ENCODE data around the gene BAG2.

The BAG2 gene

GRCh38 chr6:57221936-57222742 is 50.0 kb downstream of the BAG2 start, which contains the start of gene RAB23:
Gene RAB23, minus strand, starts transcription at chr6:57222307. Its CDS starts 11,927 bp downstream, at chr6:57210380.
- peak; percentile 70 to 74 for DNase-seq (ENCODE audit: low read depth in 2 of 2)

GRCh38 chr6:57222743-57223077 is 50.6 kb downstream of the BAG2 start:
- DNase-seq (ENCODE audit: low read depth in 2 of 2), result no peak

GRCh38 chr6:57224769-57225515 is 52.8 kb downstream of the BAG2 start:
- peak; percentile 36 to 38 for DNase-seq (ENCODE audit: low read depth in 2 of 2)

DNA sequence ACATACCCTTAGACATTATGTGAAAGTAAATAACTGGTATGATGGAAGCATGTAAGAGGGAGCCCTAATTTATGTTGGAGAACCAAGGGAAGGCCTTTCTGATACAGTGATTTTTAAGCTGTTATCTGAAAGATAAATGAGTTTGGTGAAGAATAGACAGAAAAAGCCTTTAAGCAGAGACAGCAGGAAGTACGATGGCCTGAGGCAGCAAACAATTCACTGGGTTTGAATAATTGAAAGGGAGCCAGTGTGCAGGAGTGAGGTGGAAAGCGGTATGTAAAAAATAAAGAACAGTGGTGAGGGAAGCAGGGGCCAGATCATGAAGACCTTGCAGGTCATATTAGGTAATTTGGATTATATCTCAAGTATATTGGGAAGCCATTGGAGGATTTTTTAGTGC is 54.1 kb downstream of the BAG2 start:
- no peak for DNase-seq (ENCODE audit: low read depth in 2 of 2)

All from fibroblast of skin of left quadriceps (primary cell).